BLaER1 treated with 17β-estradiol and CSF1 and Interleukin-3, amounts not matched to agents 10 nM and 100 nM (cell line): ENCODE measurements around the gene UBE2E2.

Experiments used
- H3K27ac ChIP-seq, 11 experiments: shearing (Covaris generic); formaldehyde crosslinking; 2 replicates each; pipeline ENCODE4 v1.8.1; 2022
- H3K27me3 ChIP-seq, 11 experiments: shearing (Covaris generic); formaldehyde crosslinking; 2 replicates each; pipeline ENCODE4 v1.8.1; 2022
- H3K36me3 ChIP-seq, 11 experiments: shearing (Covaris generic); formaldehyde crosslinking; 2 replicates each; pipeline ENCODE4 v1.8.1; 2022
- H3K4me1 ChIP-seq, 10 experiments: shearing (Covaris generic); formaldehyde crosslinking; 2 replicates each; pipeline ENCODE4 v1.8.1; 2022
- H3K4me2 ChIP-seq, 11 experiments: shearing (Covaris generic); formaldehyde crosslinking; 2 replicates each; pipeline ENCODE4 v1.8.1; 2022
- H3K4me3 ChIP-seq, 10 experiments: shearing (Covaris generic); formaldehyde crosslinking; 2 replicates each; pipeline ENCODE4 v1.8.1; 2022
- H3K9ac ChIP-seq, 11 experiments: shearing (Covaris generic); formaldehyde crosslinking; 2 replicates each; pipeline ENCODE4 v1.8.1; 2022
- H3K9me3 ChIP-seq, 11 experiments: shearing (Covaris generic); formaldehyde crosslinking; replicated peaks in 1 of 11; 2 replicates each; pipeline ENCODE4 v1.8.1; 2022
- H4K20me1 ChIP-seq, 11 experiments: shearing (Covaris generic); formaldehyde crosslinking; 2 replicates each; pipeline ENCODE4 v1.8.1; 2022
- Cebpa-rat ChIP-seq, 11 experiments: shearing (Covaris generic); IDR thresholded peaks; 2 replicates each; pipeline ENCODE4 v1.8.1; 2022

The UBE2E2 gene

GRCh38 chr3:23271876-23272741 is 69.0 kb downstream of the UBE2E2 start:
- TF ChIP-seq Cebpa-rat (IDR thresholded peaks at IDR 0.05), result no peak
- H3K9me3 ChIP-seq, result peaks cover 21 to 39% (median 34%) of the 10 kb centered on the region in 11 experiments

DNA sequence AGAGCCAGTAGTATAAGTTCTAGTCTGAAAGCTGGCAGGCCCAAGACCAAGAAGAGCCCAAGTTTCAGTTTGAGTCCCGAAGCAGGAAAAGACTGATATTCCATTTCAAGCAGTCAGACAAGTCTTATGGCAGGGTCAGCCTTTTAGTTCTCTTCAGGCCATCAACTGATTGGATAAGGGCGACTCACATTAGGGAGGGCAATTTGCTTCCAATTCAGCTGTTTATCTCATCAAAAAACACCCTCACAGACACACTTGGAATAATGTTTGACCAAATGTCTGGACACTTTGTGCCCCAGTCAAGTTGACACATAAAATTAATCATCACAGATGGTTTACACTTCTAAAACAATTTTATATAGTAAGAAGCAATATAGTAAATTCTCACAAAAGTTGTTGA is 69.7 kb downstream of the UBE2E2 start:
- H3K4me3 ChIP-seq, result no peak overlapping the region
- H3K36me3 ChIP-seq, result peaks cover 5 to 19% (median 11%) of the 10 kb centered on the region in 11 experiments; a peak in 16 of 22 replicates
- no peak overlapping the region for H3K27ac ChIP-seq
- no peaks in the 10 kb centered on the region for H3K27me3 ChIP-seq
- no peaks in the 10 kb centered on the region for H3K4me1 ChIP-seq
- no peak overlapping the region for H3K4me2 ChIP-seq
- H3K9me3 ChIP-seq, result peaks cover 21 to 39% (median 34%) of the 10 kb centered on the region in 11 experiments
- no peak for TF ChIP-seq Cebpa-rat (IDR thresholded peaks at IDR 0.05)
- H3K9ac ChIP-seq, result no peak overlapping the region
- peaks cover 0 to 47% (median 0%) of the 10 kb centered on the region in 11 experiments; a peak in 4 of 22 replicates for H4K20me1 ChIP-seq

More at GRCh38 chr3:23271876-23272741, 69.0 kb downstream of the UBE2E2 start:
- Histone ChIP-seq H3K4me2 (no peak overlapping the region), H3K4me3 (no peak overlapping the region), H3K9ac (no peak overlapping the region), H3K36me3 (peaks cover 5 to 19% (median 11%) of the 10 kb centered on the region in 11 experiments; a peak in 16 of 22 replicates), H4K20me1 (peaks cover 0 to 40% (median 0%) of the 10 kb centered on the region in 11 experiments; a peak in 4 of 22 replicates), H3K27ac (no peak overlapping the region), H3K4me1 (no peaks in the 10 kb centered on the region), H3K27me3 (no peaks in the 10 kb centered on the region)

GRCh38 chr3:23275061-23275460 is 71.9 kb downstream of the UBE2E2 start:
- Histone ChIP-seq H3K4me1 (no peaks in the 10 kb centered on the region), H3K27ac (no peak overlapping the region), H3K9ac (no peak overlapping the region), H3K36me3 (peaks cover 5 to 19% (median 11%) of the 10 kb centered on the region in 11 experiments; a peak in 16 of 22 replicates), H3K9me3 (peaks cover 21 to 30% (median 28%) of the 10 kb centered on the region in 11 experiments), H3K4me3 (no peak overlapping the region), H3K27me3 (no peaks in the 10 kb centered on the region), H4K20me1 (peaks cover 0 to 60% (median 0%) of the 10 kb centered on the region in 11 experiments; a peak in 5 of 22 replicates), H3K4me2 (no peak overlapping the region)
- TF ChIP-seq Cebpa-rat (IDR thresholded peaks at IDR 0.05), result no peak

GRCh38 chr3:23275814-23276213 is 72.7 kb downstream of the UBE2E2 start:
- Histone ChIP-seq H3K4me3 (no peak overlapping the region), H3K9me3 (peaks cover 20 to 23% (median 21%) of the 10 kb centered on the region in 11 experiments), H3K27ac (no peak overlapping the region), H3K4me2 (no peak overlapping the region), H3K4me1 (no peaks in the 10 kb centered on the region), H3K27me3 (no peaks in the 10 kb centered on the region), H4K20me1 (peaks cover 0 to 65% (median 0%) of the 10 kb centered on the region in 11 experiments; a peak in 6 of 22 replicates), H3K9ac (no peak overlapping the region), H3K36me3 (peaks cover 5 to 18% (median 11%) of the 10 kb centered on the region in 11 experiments; a peak in 16 of 22 replicates)
- no peak for TF ChIP-seq Cebpa-rat (IDR thresholded peaks at IDR 0.05)

DNA sequence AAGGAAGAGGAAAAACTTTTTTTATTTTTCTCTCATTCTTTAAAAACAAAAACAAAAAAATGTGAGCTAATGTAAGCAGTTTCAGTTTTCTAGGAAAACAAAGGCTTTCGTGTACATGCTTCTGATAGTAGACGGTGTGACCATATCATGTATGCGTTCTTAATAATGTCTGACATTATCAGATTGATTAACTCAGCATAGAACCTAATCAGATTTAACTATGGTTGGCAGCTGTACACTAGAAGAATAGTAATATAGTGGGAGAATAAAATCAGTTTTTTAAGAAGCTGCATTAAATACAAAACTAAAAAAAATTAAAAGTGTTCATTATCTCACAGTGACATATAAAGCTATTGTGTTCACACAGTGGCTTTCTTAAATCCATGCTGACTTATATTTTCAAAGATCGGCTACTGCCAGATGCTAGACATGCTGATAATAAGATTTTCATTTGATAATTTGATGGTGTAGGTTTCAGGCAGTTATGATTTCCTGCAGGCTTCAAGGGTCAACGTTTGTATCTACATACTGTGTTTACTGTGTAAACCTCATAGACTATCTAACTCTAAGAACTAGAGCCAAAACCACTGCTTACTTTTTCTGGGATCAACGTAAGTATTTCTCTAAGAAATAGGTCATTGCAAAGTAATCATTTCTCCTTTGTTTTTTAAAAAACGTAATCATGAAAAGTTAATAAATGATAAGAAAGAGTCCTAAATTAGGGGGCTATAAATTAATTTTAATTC is 74.0 kb downstream of the UBE2E2 start:
- Histone ChIP-seq H3K4me3 (no peak overlapping the region), H3K9ac (no peak overlapping the region), H3K4me2 (no peak overlapping the region), H3K27ac (no peak overlapping the region), H3K36me3 (peaks cover 0 to 6% (median 2%) of the 10 kb centered on the region in 11 experiments; a peak in 8 of 22 replicates), H4K20me1 (peaks cover 0 to 72% (median 0%) of the 10 kb centered on the region in 11 experiments; a peak in 7 of 22 replicates), H3K4me1 (no peaks in the 10 kb centered on the region), H3K27me3 (no peaks in the 10 kb centered on the region), H3K9me3 (peaks cover 7 to 10% (median 8%) of the 10 kb centered on the region in 11 experiments)
- TF ChIP-seq Cebpa-rat (IDR thresholded peaks at IDR 0.05), result no peak

- H3K9me3 ChIP-seq, result peaks cover 1 to 4% (median 2%) of the 10 kb centered on the region in 11 experiments; a peak in 15 of 22 replicates
- no peak overlapping the region for H3K9ac ChIP-seq
- H3K4me3 ChIP-seq, result no peak overlapping the region
- TF ChIP-seq Cebpa-rat (IDR thresholded peaks at IDR 0.05), result no peak
- no peak overlapping the region for H3K4me2 ChIP-seq
- H3K36me3 ChIP-seq, result no peaks in the 10 kb centered on the region; a peak in 2 of 22 replicates
- no peaks in the 10 kb centered on the region for H3K4me1 ChIP-seq
- no peaks in the 10 kb centered on the region for H3K27me3 ChIP-seq
- H3K27ac ChIP-seq, result no peak overlapping the region
- H4K20me1 ChIP-seq, result peaks cover 0 to 78% (median 0%) of the 10 kb centered on the region in 11 experiments; a peak in 7 of 22 replicates
Measured at GRCh38 chr3:23277688-23278087, 74.6 kb downstream of the UBE2E2 start.

- peaks cover 0 to 4% (median 0%) of the 10 kb centered on the region in 11 experiments; a peak in 1 of 22 replicates for H3K36me3 ChIP-seq
- no peak overlapping the region for H3K4me2 ChIP-seq
- peaks cover 0 to 14% (median 0%) of the 10 kb centered on the region in 10 experiments; a peak in 4 of 20 replicates for H3K4me1 ChIP-seq
- H3K27me3 ChIP-seq, result no peaks in the 10 kb centered on the region
- no peak overlapping the region for H3K9ac ChIP-seq
- no peak overlapping the region for H3K27ac ChIP-seq
- H3K4me3 ChIP-seq, result no peak overlapping the region
- TF ChIP-seq Cebpa-rat (IDR thresholded peaks at IDR 0.05), result no peak
- peaks cover 9 to 21% (median 13%) of the 10 kb centered on the region in 11 experiments; a peak in 19 of 22 replicates for H3K9me3 ChIP-seq
- H4K20me1 ChIP-seq, result peaks cover 0 to 88% (median 4%) of the 10 kb centered on the region in 11 experiments; a peak in 9 of 22 replicates
Measured at GRCh38 chr3:23283625-23284024, 80.5 kb downstream of the UBE2E2 start.

GRCh38 chr3:23288286-23288685 is 85.2 kb downstream of the UBE2E2 start:
- no peak overlapping the region for H3K27ac ChIP-seq
- H3K4me1 ChIP-seq, result peaks cover 0 to 14% (median 0%) of the 10 kb centered on the region in 10 experiments; a peak in 4 of 20 replicates
- H4K20me1 ChIP-seq, result peaks cover 0 to 89% (median 4%) of the 10 kb centered on the region in 11 experiments; a peak in 8 of 22 replicates
- H3K9me3 ChIP-seq, result peaks cover 9 to 21% (median 13%) of the 10 kb centered on the region in 11 experiments; a peak in 19 of 22 replicates
- H3K36me3 ChIP-seq, result peaks cover 0 to 4% (median 0%) of the 10 kb centered on the region in 11 experiments; a peak in 1 of 22 replicates
- no peak for TF ChIP-seq Cebpa-rat (IDR thresholded peaks at IDR 0.05)
- H3K9ac ChIP-seq, result no peak overlapping the region
- H3K27me3 ChIP-seq, result no peaks in the 10 kb centered on the region
- no peak overlapping the region for H3K4me3 ChIP-seq
- H3K4me2 ChIP-seq, result no peak overlapping the region
